Measurements from ENCODE around the gene SNRNP200. TPM values are rescaled to one million over a fixed set of nuclear protein-coding genes. Genes with fewer than 3 reads are reported as not detected.

The SNRNP200 gene
- total RNA-seq, 1 donor from 2014 or later = 114 TPM

- DNase-seq (ENCODE audit: extremely low spot score, unreplicated experiment) = no peak
- Mint-ChIP-seq H3K9me3 (ENCODE audit: unreplicated experiment) (no peaks in the 10 kb centered on the region), H3K4me3 (ENCODE audit: unreplicated experiment) (no peak overlapping the region), H3K27ac (ENCODE audit: unreplicated experiment) (peak overlapping the region; percentile 70), H3K4me1 (ENCODE audit: unreplicated experiment) (peaks cover 39% of the 10 kb centered on the region), H3K27me3 (ENCODE audit: unreplicated experiment) (no peaks in the 10 kb centered on the region), H3K36me3 (ENCODE audit: unreplicated experiment) (peaks cover 15% of the 10 kb centered on the region)
- TF ChIP-seq CTCF (IDR thresholded peaks at IDR 0.05) = no peak
Observed at GRCh38 chr2:96252526-96252925, 52.8 kb downstream of the SNRNP200 start.

GRCh38 chr2:96251721-96252292, 53.5 kb downstream of the SNRNP200 start:
- peak overlapping the region; percentile 70 for H3K27ac Mint-ChIP-seq (ENCODE audit: unreplicated experiment)
- no peaks in the 10 kb centered on the region for H3K27me3 Mint-ChIP-seq (ENCODE audit: unreplicated experiment)
- no peak for TF ChIP-seq CTCF (IDR thresholded peaks at IDR 0.05)
- peaks cover 14% of the 10 kb centered on the region for H3K36me3 Mint-ChIP-seq (ENCODE audit: unreplicated experiment)
- H3K9me3 Mint-ChIP-seq (ENCODE audit: unreplicated experiment) = no peaks in the 10 kb centered on the region
- peaks cover 39% of the 10 kb centered on the region for H3K4me1 Mint-ChIP-seq (ENCODE audit: unreplicated experiment)
- peak; percentile 91 for DNase-seq (ENCODE audit: extremely low spot score, unreplicated experiment)
- peak overlapping the region; percentile 48 for H3K4me3 Mint-ChIP-seq (ENCODE audit: unreplicated experiment)

- TF ChIP-seq CTCF (IDR thresholded peaks at IDR 0.05) = no peak
- peaks cover 39% of the 10 kb centered on the region for H3K4me1 Mint-ChIP-seq (ENCODE audit: unreplicated experiment)
- no peak for DNase-seq (ENCODE audit: extremely low spot score, unreplicated experiment)
- H3K9me3 Mint-ChIP-seq (ENCODE audit: unreplicated experiment) = no peaks in the 10 kb centered on the region
- H3K27me3 Mint-ChIP-seq (ENCODE audit: unreplicated experiment) = no peaks in the 10 kb centered on the region
- no peak overlapping the region for H3K4me3 Mint-ChIP-seq (ENCODE audit: unreplicated experiment)
- peak overlapping the region; percentile 77 for H3K27ac Mint-ChIP-seq (ENCODE audit: unreplicated experiment)
- H3K36me3 Mint-ChIP-seq (ENCODE audit: unreplicated experiment) = peaks cover 9% of the 10 kb centered on the region
Observed at GRCh38 chr2:96250188-96250587, 55.2 kb downstream of the SNRNP200 start.

GRCh38 chr2:96249654-96250053, 55.7 kb downstream of the SNRNP200 start:
- Mint-ChIP-seq H3K9me3 (ENCODE audit: unreplicated experiment) (no peaks in the 10 kb centered on the region), H3K36me3 (ENCODE audit: unreplicated experiment) (peaks cover 9% of the 10 kb centered on the region), H3K27me3 (ENCODE audit: unreplicated experiment) (no peaks in the 10 kb centered on the region), H3K27ac (ENCODE audit: unreplicated experiment) (peak overlapping the region; percentile 77), H3K4me3 (ENCODE audit: unreplicated experiment) (no peak overlapping the region), H3K4me1 (ENCODE audit: unreplicated experiment) (peaks cover 39% of the 10 kb centered on the region)
- DNase-seq (ENCODE audit: extremely low spot score, unreplicated experiment) = no peak
- no peak for TF ChIP-seq CTCF (IDR thresholded peaks at IDR 0.05)

- no peak for TF ChIP-seq CTCF (IDR thresholded peaks at IDR 0.05)
- H3K9me3 Mint-ChIP-seq (ENCODE audit: unreplicated experiment) = no peaks in the 10 kb centered on the region
- peaks cover 39% of the 10 kb centered on the region for H3K4me1 Mint-ChIP-seq (ENCODE audit: unreplicated experiment)
- H3K27ac Mint-ChIP-seq (ENCODE audit: unreplicated experiment) = peak overlapping the region; percentile 4
- no peak for DNase-seq (ENCODE audit: extremely low spot score, unreplicated experiment)
- no peak overlapping the region for H3K4me3 Mint-ChIP-seq (ENCODE audit: unreplicated experiment)
- H3K36me3 Mint-ChIP-seq (ENCODE audit: unreplicated experiment) = peaks cover 3% of the 10 kb centered on the region
- H3K27me3 Mint-ChIP-seq (ENCODE audit: unreplicated experiment) = no peaks in the 10 kb centered on the region
Observed at GRCh38 chr2:96248624-96249023, 56.7 kb downstream of the SNRNP200 start.
